Spleen (tissue), 7 donors: ENCODE measurements around the gene PPP1R2C.

Experiments
- POLR2A ChIP-seq, 3 donors: fragments of 450-650 bp; IDR thresholded peaks; one replicate each; pipeline ENCODE4 v1.5.1; 2017; ENCODE audit warnings: antibody characterized with exemption in 3 of 3, mild to moderate bottlenecking in 1 of 3
- POLR2AphosphoS5 ChIP-seq, 3 donors: sonication (generic); formaldehyde crosslinking; IDR thresholded peaks; one replicate each; pipeline ENCODE4 v1.5.1; 2017; ENCODE audit warnings: antibody characterized with exemption in 3 of 3
- TF ChIP-seq, protein P1 (sequence below), 11 experiments: fragments of 200-600 bp in 7 of 11; fragments of 450-650 bp in 4 of 11; sonication (generic) in 4 of 11; IDR thresholded peaks in 8 of 11; conservative IDR thresholded peaks in 3 of 11; 1 replicate in 7 of 11; 2 replicates in 4 of 11; pipeline versions ENCODE4 v1.4.0 to v1.8.0; 2016 to 2021; ENCODE audit warnings: antibody characterized with exemption in 11 of 11, inconsistent platforms in 4 of 11, mild to moderate bottlenecking in 1 of 11
- donor health status: DM: no; HTN: no; CAD: no; lungs with moderate emphysema.
- donor health status: DM: no; HTN: no; CAD: no.
- donor health status: DM: no; HTN: no; CAD: no.

DNA sequence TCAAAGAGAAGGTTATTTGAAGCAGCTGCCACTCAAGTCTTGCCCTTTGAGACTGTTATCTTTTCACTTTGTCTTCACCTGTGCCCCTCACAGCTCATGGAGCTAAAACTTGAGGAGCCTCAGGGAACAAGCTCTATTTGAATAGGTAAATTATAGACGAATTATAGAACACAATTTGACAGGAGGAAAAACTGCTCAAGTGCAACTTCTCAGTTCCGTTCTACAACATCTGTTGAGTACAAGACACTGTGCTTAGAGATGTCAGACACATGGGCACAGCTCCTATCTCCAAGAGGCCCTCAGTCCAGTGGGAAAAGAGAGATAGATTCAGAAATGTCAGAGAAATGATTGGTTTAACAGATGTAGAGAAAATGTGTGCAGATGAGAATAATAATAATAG, 5.1 kb downstream of the PPP1R2C start:
- TF ChIP-seq, protein P1, sequence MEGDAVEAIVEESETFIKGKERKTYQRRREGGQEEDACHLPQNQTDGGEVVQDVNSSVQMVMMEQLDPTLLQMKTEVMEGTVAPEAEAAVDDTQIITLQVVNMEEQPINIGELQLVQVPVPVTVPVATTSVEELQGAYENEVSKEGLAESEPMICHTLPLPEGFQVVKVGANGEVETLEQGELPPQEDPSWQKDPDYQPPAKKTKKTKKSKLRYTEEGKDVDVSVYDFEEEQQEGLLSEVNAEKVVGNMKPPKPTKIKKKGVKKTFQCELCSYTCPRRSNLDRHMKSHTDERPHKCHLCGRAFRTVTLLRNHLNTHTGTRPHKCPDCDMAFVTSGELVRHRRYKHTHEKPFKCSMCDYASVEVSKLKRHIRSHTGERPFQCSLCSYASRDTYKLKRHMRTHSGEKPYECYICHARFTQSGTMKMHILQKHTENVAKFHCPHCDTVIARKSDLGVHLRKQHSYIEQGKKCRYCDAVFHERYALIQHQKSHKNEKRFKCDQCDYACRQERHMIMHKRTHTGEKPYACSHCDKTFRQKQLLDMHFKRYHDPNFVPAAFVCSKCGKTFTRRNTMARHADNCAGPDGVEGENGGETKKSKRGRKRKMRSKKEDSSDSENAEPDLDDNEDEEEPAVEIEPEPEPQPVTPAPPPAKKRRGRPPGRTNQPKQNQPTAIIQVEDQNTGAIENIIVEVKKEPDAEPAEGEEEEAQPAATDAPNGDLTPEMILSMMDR (IDR thresholded peaks at IDR 0.05 in 8 of 11, conservative IDR thresholded peaks at IDR 0.05 in 3 of 11) = no peak
- TF ChIP-seq POLR2A (IDR thresholded peaks at IDR 0.05) = no peak
- no peak for TF ChIP-seq POLR2AphosphoS5 (IDR thresholded peaks at IDR 0.05)
